Esophagus squamous epithelium (tissue), 5 donors: ENCODE data around the gene CARM1. TPM values are rescaled to one million over a fixed set of nuclear protein-coding genes. Genes with fewer than 3 reads are reported as not detected.

ENCODE experiments used
- DNase-seq: peaks from one replicate; lab custom pipeline; 2025; lab: John Stamatoyannopoulos, UW
- H3K27ac ChIP-seq, 4 donors: fragments of 200-600 bp; sonication (generic); one replicate each; pipeline ENCODE4 v1.5.1; 2016 to 2019; ENCODE audit warnings: mild to moderate bottlenecking in 1 of 4
- H3K27me3 ChIP-seq, 4 donors: fragments of 200-600 bp; sonication (generic); 1 replicate in 3 of 4; 2 replicates in 1 of 4; pipeline versions ENCODE4 v1.5.1 to v1.6.0; 2017 to 2021; ENCODE audit warnings: antibody characterized with exemption in 1 of 4
- H3K36me3 ChIP-seq, 3 donors: fragments of 200-600 bp; sonication (generic); one replicate each; pipeline ENCODE4 v1.5.1; 2016 to 2019
- H3K4me1 ChIP-seq, 3 donors: fragments of 200-600 bp; sonication (generic); one replicate each; pipeline ENCODE4 v1.5.1; 2017 to 2019
- H3K4me3 ChIP-seq, 4 donors: fragments of 200-600 bp; sonication (generic); 1 replicate in 3 of 4; 2 replicates in 1 of 4; pipeline ENCODE4 v1.5.1; 2016 to 2019; ENCODE audit warnings: mild to moderate bottlenecking in 2 of 4, moderate library complexity in 1 of 4
- H3K9me3 ChIP-seq, 3 donors: fragments of 200-600 bp; sonication (generic); one replicate each; pipeline ENCODE4 v1.5.1; 2016 to 2019
- CTCF ChIP-seq, 6 experiments: fragments of 450-650 bp in 4 of 6; fragments of 200-600 bp in 2 of 6; sonication (generic) in 2 of 6; IDR thresholded peaks; one replicate each; pipeline ENCODE4 v1.5.1; 2016 to 2019; ENCODE audit warnings: antibody characterized with exemption in 6 of 6, mild to moderate bottlenecking in 4 of 6, moderate library complexity in 4 of 6
- POLR2A ChIP-seq, 4 donors: fragments of 450-650 bp; IDR thresholded peaks; one replicate each; pipeline ENCODE4 v1.6.1; 2017; ENCODE audit warnings: antibody characterized with exemption in 4 of 4, mild to moderate bottlenecking in 4 of 4, moderate library complexity in 3 of 4
- whole genome bisulfite sequencing, 2 donors: methylation state at CpG; one replicate each; pipeline ENCODE4 v1.1.5; 2018; 5-methylcytosine and 5-hydroxymethylcytosine counted together
- intact Hi-C: fragments of 100-400 bp; cut with DNase I; formaldehyde crosslinking; loops from one replicate; pipeline ENCODE4 v1.15.0; 2022
- total RNA-seq, 4 donors: library from RNA; depleted of rRNA; stranded (reverse); fragments of >200 nt; gene quantifications; one replicate each; pipeline ENCODE4 v1.1.0, GENCODE V29; 2016
- donor health status: DM: yes; HTN: yes; CAD: no.

Gene CARM1
- 10 to 100 TPM; 21.4 to 35.4 (median 28.5) TPM for total RNA-seq

- H3K9me3 ChIP-seq, result no peaks in the 10 kb centered on the region
- peaks cover 10 to 37% (median 14%) of the 10 kb centered on the region in 3 donors for H3K4me1 ChIP-seq
- no peaks in the 10 kb centered on the region for H3K27me3 ChIP-seq
- TF ChIP-seq CTCF (IDR thresholded peaks at IDR 0.05), result peak; percentile 40 to 97 (median 94)
- TF ChIP-seq POLR2A (IDR thresholded peaks at IDR 0.05), result no peak
- H3K4me3 ChIP-seq, result peak within 1 kb of the TSS; percentile 88 to 94 (median 92)
- DNase-seq, result peak; percentile 94
- peak within 1 kb of the TSS; percentile 92 to 95 (median 93) for H3K27ac ChIP-seq
- no peaks in the 10 kb centered on the region for H3K36me3 ChIP-seq
- no CpG with 5 or more reads among the region's 99 CpGs for WGBS, 2 donors
- intact Hi-C loops, result loop anchor here (5.0 kb wide), 1 partner anchor 56 kb away; the partner anchor contains the start of genes TIMM29 and YIPF2
Measured at GRCh38 chr19:10870955-10871603, at the start of gene CARM1. TSS of gene CARM1 (plus strand) at chr19:10871553. CDS start at chr19:10871703, 150 bp downstream.

GRCh38 chr19:10823690-10824089 lies 47.7 kb upstream of the CARM1 start:
- no peak for DNase-seq
- no peaks in the 10 kb centered on the region for H3K9me3 ChIP-seq
- peaks cover 29 to 99% (median 30%) of the 10 kb centered on the region in 3 donors for H3K36me3 ChIP-seq
- no peaks in the 10 kb centered on the region for H3K27me3 ChIP-seq
- intact Hi-C loops, result no loop called here
- no CpG with 5 or more reads among the region's 12 CpGs for WGBS, 2 donors
- H3K4me1 ChIP-seq, result peaks cover 0 to 4% (median under 1%) of the 10 kb centered on the region in 3 donors
- no peak for TF ChIP-seq CTCF (IDR thresholded peaks at IDR 0.05)
- TF ChIP-seq POLR2A (IDR thresholded peaks at IDR 0.05), result no peak
- H3K27ac ChIP-seq, result no peak overlapping the region
- no peak overlapping the region for H3K4me3 ChIP-seq

- H3K36me3 ChIP-seq, result peaks cover 19 to 99% (median 42%) of the 10 kb centered on the region in 3 donors
- 73 to 75% methylated on average over 2 to 6 of the region's 7 CpGs for WGBS, 2 donors
- intact Hi-C loops, result no loop called here
Measured at GRCh38 chr19:10826231-10826630, 45.1 kb upstream of the CARM1 start.

GRCh38 chr19:10826846-10827245 lies 44.5 kb upstream of the CARM1 start:
- TF ChIP-seq CTCF (IDR thresholded peaks at IDR 0.05) (no peak), POLR2A (IDR thresholded peaks at IDR 0.05) (no peak)
- DNase-seq, result no peak
- Histone ChIP-seq H3K9me3 (no peaks in the 10 kb centered on the region), H3K4me3 (no peak overlapping the region), H3K36me3 (peaks cover 19 to 99% (median 42%) of the 10 kb centered on the region in 3 donors), H3K4me1 (no peaks in the 10 kb centered on the region), H3K27me3 (no peaks in the 10 kb centered on the region), H3K27ac (no peak overlapping the region)
- intact Hi-C loops, result no loop called here
- WGBS, 2 donors, result 85 to 87% methylated on average over 6 of the region's 6 CpGs

More at GRCh38 chr19:10826231-10826630, 45.1 kb upstream of the CARM1 start:
- H3K4me1 ChIP-seq, result no peaks in the 10 kb centered on the region
- TF ChIP-seq POLR2A (IDR thresholded peaks at IDR 0.05) (no peak), CTCF (IDR thresholded peaks at IDR 0.05) (no peak)
- DNase-seq, result no peak
- no peak overlapping the region for H3K27ac ChIP-seq
- H3K4me3 ChIP-seq, result no peak overlapping the region
- H3K9me3 ChIP-seq, result no peaks in the 10 kb centered on the region
- no peaks in the 10 kb centered on the region for H3K27me3 ChIP-seq
